ENCODE measurements around the gene CACNA1D.

The CACNA1D gene

GRCh38 chr3:53674582-53674981 lies 180.2 kb downstream of the CACNA1D start:
- Histone ChIP-seq H3K9me3 (replicated peaks in 1 of 2; ENCODE audit: control insufficient read depth in 2 of 2, insufficient read depth in 1 of 2, low read depth in 1 of 2, low read length in 2 of 2) (no peaks in the 10 kb centered on the region), H3K27me3 (ENCODE audit: control insufficient read depth in 3 of 3, insufficient read depth in 3 of 3, low read depth in 1 of 3, low read length in 3 of 3) (no peaks in the 10 kb centered on the region), H3K14ac (ENCODE audit: low read length) (no peak overlapping the region), H2BK120ac (ENCODE audit: low read depth, low read length) (no peak overlapping the region), H3K4me2 (ENCODE audit: insufficient read depth, low read length, poor library complexity, severe bottlenecking) (no peak overlapping the region), H2BK5ac (ENCODE audit: low read length) (no peak overlapping the region), H2AK5ac (ENCODE audit: low read depth, low read length) (no peak overlapping the region), H3K18ac (ENCODE audit: low read length) (no peak overlapping the region), H3K4me3 (ENCODE audit: low read length in 2 of 2) (no peak overlapping the region), H2BK12ac (ENCODE audit: low read length) (no peak overlapping the region), H3K36me3 (replicated peaks in 1 of 2; ENCODE audit: control insufficient read depth in 2 of 2, insufficient read depth in 2 of 2, low read length in 2 of 2) (no peaks in the 10 kb centered on the region), H3K23ac (ENCODE audit: low read depth, low read length, poor library complexity) (no peak overlapping the region), H2AFZ (ENCODE audit: low read length) (no peak overlapping the region), H4K8ac (ENCODE audit: low read depth, low read length) (no peak overlapping the region), H3K27ac (replicated peaks; ENCODE audit: low read length) (no peak overlapping the region), H3K4ac (ENCODE audit: low read length) (no peak overlapping the region), H4K91ac (ENCODE audit: low read depth, low read length, poor library complexity) (no peak overlapping the region), H3K79me1 (ENCODE audit: low read depth, low read length) (no peaks in the 10 kb centered on the region), H3K4me1 (ENCODE audit: control insufficient read depth in 2 of 2, insufficient read depth in 1 of 2, low read depth in 1 of 2, low read length in 2 of 2) (no peaks in the 10 kb centered on the region), H3K9ac (ENCODE audit: low read depth, low read length, poor library complexity) (no peak overlapping the region), H2BK15ac (ENCODE audit: low read length) (no peak overlapping the region)
- no peak for DNase-seq (ENCODE audit: low spot score)
- WGBS, 2 donors (ENCODE audit: extremely low coverage in 2 of 2, insufficient read length in 2 of 2, insufficient replicate concordance in 1 of 2) = no CpG with 5 or more reads among the region's 8 CpGs

- H3K23ac ChIP-seq (ENCODE audit: low read depth, low read length, poor library complexity) = no peak overlapping the region
- DNase-seq (ENCODE audit: low spot score) = no peak
- H2AFZ ChIP-seq (ENCODE audit: low read length) = no peak overlapping the region
- H3K4ac ChIP-seq (ENCODE audit: low read length) = no peak overlapping the region
- H2AK5ac ChIP-seq (ENCODE audit: low read depth, low read length) = no peak overlapping the region
- no peak overlapping the region for H3K9ac ChIP-seq (ENCODE audit: low read depth, low read length, poor library complexity)
- H3K14ac ChIP-seq (ENCODE audit: low read length) = no peak overlapping the region
- no peak overlapping the region for H3K18ac ChIP-seq (ENCODE audit: low read length)
- no peaks in the 10 kb centered on the region for H3K79me1 ChIP-seq (ENCODE audit: low read depth, low read length)
- H4K91ac ChIP-seq (ENCODE audit: low read depth, low read length, poor library complexity) = no peak overlapping the region
- WGBS, 2 donors (ENCODE audit: extremely low coverage in 2 of 2, insufficient read length in 2 of 2, insufficient replicate concordance in 1 of 2) = no CpG with 5 or more reads among the region's 15 CpGs
- H3K36me3 ChIP-seq (replicated peaks in 1 of 2; ENCODE audit: control insufficient read depth in 2 of 2, insufficient read depth in 2 of 2, low read length in 2 of 2) = no peaks in the 10 kb centered on the region
- H2BK5ac ChIP-seq (ENCODE audit: low read length) = no peak overlapping the region
- H4K8ac ChIP-seq (ENCODE audit: low read depth, low read length) = no peak overlapping the region
- no peak overlapping the region for H3K4me3 ChIP-seq (ENCODE audit: low read length in 2 of 2)
- no peak overlapping the region for H3K27ac ChIP-seq (replicated peaks; ENCODE audit: low read length)
- no peaks in the 10 kb centered on the region for H3K27me3 ChIP-seq (ENCODE audit: control insufficient read depth in 3 of 3, insufficient read depth in 3 of 3, low read depth in 1 of 3, low read length in 3 of 3)
- H3K4me2 ChIP-seq (ENCODE audit: insufficient read depth, low read length, poor library complexity, severe bottlenecking) = no peak overlapping the region
- H3K9me3 ChIP-seq (replicated peaks in 1 of 2; ENCODE audit: control insufficient read depth in 2 of 2, insufficient read depth in 1 of 2, low read depth in 1 of 2, low read length in 2 of 2) = no peaks in the 10 kb centered on the region
- no peak overlapping the region for H2BK120ac ChIP-seq (ENCODE audit: low read depth, low read length)
- peaks cover 0 to 2% of the 10 kb centered on the region in 2 donors for H3K4me1 ChIP-seq (ENCODE audit: control insufficient read depth in 2 of 2, insufficient read depth in 1 of 2, low read depth in 1 of 2, low read length in 2 of 2)
- H2BK12ac ChIP-seq (ENCODE audit: low read length) = no peak overlapping the region
- H2BK15ac ChIP-seq (ENCODE audit: low read length) = no peak overlapping the region
Observed at GRCh38 chr3:53675022-53675697, 180.7 kb downstream of the CACNA1D start.

- H2BK15ac ChIP-seq (ENCODE audit: low read length) = no peak overlapping the region
- no peak overlapping the region for H2AK5ac ChIP-seq (ENCODE audit: low read depth, low read length)
- no peaks in the 10 kb centered on the region for H3K9me3 ChIP-seq (replicated peaks in 1 of 2; ENCODE audit: control insufficient read depth in 2 of 2, insufficient read depth in 1 of 2, low read depth in 1 of 2, low read length in 2 of 2)
- H2AFZ ChIP-seq (ENCODE audit: low read length) = no peak overlapping the region
- no peak overlapping the region for H2BK120ac ChIP-seq (ENCODE audit: low read depth, low read length)
- WGBS, 2 donors (ENCODE audit: extremely low coverage in 2 of 2, insufficient read length in 2 of 2, insufficient replicate concordance in 1 of 2) = no CpG with 5 or more reads among the region's 11 CpGs
- no peaks in the 10 kb centered on the region for H3K36me3 ChIP-seq (replicated peaks in 1 of 2; ENCODE audit: control insufficient read depth in 2 of 2, insufficient read depth in 2 of 2, low read length in 2 of 2)
- H3K27me3 ChIP-seq (ENCODE audit: control insufficient read depth in 3 of 3, insufficient read depth in 3 of 3, low read depth in 1 of 3, low read length in 3 of 3) = no peaks in the 10 kb centered on the region
- H3K79me1 ChIP-seq (ENCODE audit: low read depth, low read length) = no peaks in the 10 kb centered on the region
- no peak overlapping the region for H3K4ac ChIP-seq (ENCODE audit: low read length)
- no peak overlapping the region for H4K91ac ChIP-seq (ENCODE audit: low read depth, low read length, poor library complexity)
- no peak overlapping the region for H3K23ac ChIP-seq (ENCODE audit: low read depth, low read length, poor library complexity)
- H3K9ac ChIP-seq (ENCODE audit: low read depth, low read length, poor library complexity) = no peak overlapping the region
- no peak overlapping the region for H3K4me2 ChIP-seq (ENCODE audit: insufficient read depth, low read length, poor library complexity, severe bottlenecking)
- H2BK12ac ChIP-seq (ENCODE audit: low read length) = no peak overlapping the region
- H3K4me3 ChIP-seq (ENCODE audit: low read length in 2 of 2) = no peak overlapping the region
- H3K18ac ChIP-seq (ENCODE audit: low read length) = no peak overlapping the region
- no peak overlapping the region for H3K14ac ChIP-seq (ENCODE audit: low read length)
- no peak for DNase-seq (ENCODE audit: low spot score)
- H2BK5ac ChIP-seq (ENCODE audit: low read length) = no peak overlapping the region
- no peak overlapping the region for H3K27ac ChIP-seq (replicated peaks; ENCODE audit: low read length)
- peaks cover 0 to 4% of the 10 kb centered on the region in 2 donors for H3K4me1 ChIP-seq (ENCODE audit: control insufficient read depth in 2 of 2, insufficient read depth in 1 of 2, low read depth in 1 of 2, low read length in 2 of 2)
- H4K8ac ChIP-seq (ENCODE audit: low read depth, low read length) = no peak overlapping the region
Observed at GRCh38 chr3:53675942-53676341, 181.5 kb downstream of the CACNA1D start.

- no peak overlapping the region for H3K14ac ChIP-seq (ENCODE audit: low read length)
- no CpG with 5 or more reads among the region's 4 CpGs for WGBS, 2 donors (ENCODE audit: extremely low coverage in 2 of 2, insufficient read length in 2 of 2, insufficient replicate concordance in 1 of 2)
- H2AK5ac ChIP-seq (ENCODE audit: low read depth, low read length) = no peak overlapping the region
Observed at GRCh38 chr3:53677413-53677812, 183.0 kb downstream of the CACNA1D start.

More at GRCh38 chr3:53677413-53677812, 183.0 kb downstream of the CACNA1D start:
- H2BK12ac ChIP-seq (ENCODE audit: low read length) = no peak overlapping the region
- no peak overlapping the region for H3K9ac ChIP-seq (ENCODE audit: low read depth, low read length, poor library complexity)
- H3K4me2 ChIP-seq (ENCODE audit: insufficient read depth, low read length, poor library complexity, severe bottlenecking) = no peak overlapping the region
- no peak overlapping the region for H3K23ac ChIP-seq (ENCODE audit: low read depth, low read length, poor library complexity)
- no peaks in the 10 kb centered on the region for H3K79me1 ChIP-seq (ENCODE audit: low read depth, low read length)
- no peak overlapping the region for H2BK15ac ChIP-seq (ENCODE audit: low read length)
- H3K18ac ChIP-seq (ENCODE audit: low read length) = no peak overlapping the region
- peaks cover 0 to 4% of the 10 kb centered on the region in 2 donors for H3K4me1 ChIP-seq (ENCODE audit: control insufficient read depth in 2 of 2, insufficient read depth in 1 of 2, low read depth in 1 of 2, low read length in 2 of 2)
- H3K4ac ChIP-seq (ENCODE audit: low read length) = no peak overlapping the region
- H3K4me3 ChIP-seq (ENCODE audit: low read length in 2 of 2) = no peak overlapping the region
- no peaks in the 10 kb centered on the region for H3K36me3 ChIP-seq (replicated peaks in 1 of 2; ENCODE audit: control insufficient read depth in 2 of 2, insufficient read depth in 2 of 2, low read length in 2 of 2)
- H2BK5ac ChIP-seq (ENCODE audit: low read length) = no peak overlapping the region
- no peak overlapping the region for H2BK120ac ChIP-seq (ENCODE audit: low read depth, low read length)
- H3K27me3 ChIP-seq (ENCODE audit: control insufficient read depth in 3 of 3, insufficient read depth in 3 of 3, low read depth in 1 of 3, low read length in 3 of 3) = peaks cover 0 to 3% (median 0%) of the 10 kb centered on the region in 3 experiments
- no peaks in the 10 kb centered on the region for H3K9me3 ChIP-seq (replicated peaks in 1 of 2; ENCODE audit: control insufficient read depth in 2 of 2, insufficient read depth in 1 of 2, low read depth in 1 of 2, low read length in 2 of 2)
- H4K91ac ChIP-seq (ENCODE audit: low read depth, low read length, poor library complexity) = no peak overlapping the region
- H3K27ac ChIP-seq (replicated peaks; ENCODE audit: low read length) = no peak overlapping the region
- no peak for DNase-seq (ENCODE audit: low spot score)
- no peak overlapping the region for H4K8ac ChIP-seq (ENCODE audit: low read depth, low read length)
- no peak overlapping the region for H2AFZ ChIP-seq (ENCODE audit: low read length)

All from neuronal stem cell (in vitro differentiated cells).